CD4-positive, CD25-positive, alpha-beta regulatory T cell (primary cell): ENCODE results near the gene HDLBP. TPM values are rescaled to one million over a fixed set of nuclear protein-coding genes. Genes with fewer than 3 reads are reported as not detected.

Source experiments
- ATAC-seq, 2 donors: fragments of 150-1000 bp; cut with Tn5 transposase; one replicate each; pipeline ENCODE4 v1.10.0; 2021; ENCODE audit warnings: low read depth in 2 of 2, moderate number of reproducible peaks in 2 of 2, moderate library complexity in 1 of 2
- DNase-seq, 3 donors: peaks; one replicate each; pipeline versions ENCODE4 v3.0.0 to v3.0.0-alpha.2; 2012 to 2022; ENCODE audit warnings: mixed read lengths in 1 of 3
- H3K27ac ChIP-seq: one replicate; pipeline ENCODE4 v1.7.0; 2013; ENCODE audit warnings: mild to moderate bottlenecking, low read length; ENCODE audit not compliant: insufficient read depth, poor library complexity, severe bottlenecking
- H3K27me3 ChIP-seq: one replicate; pipeline ENCODE4 v1.7.0; 2013; ENCODE audit warnings: low read length; ENCODE audit not compliant: control insufficient read depth, insufficient read depth
- H3K36me3 ChIP-seq: one replicate; pipeline ENCODE4 v1.7.0; 2013; ENCODE audit warnings: mild to moderate bottlenecking, low read length, moderate library complexity; ENCODE audit not compliant: control insufficient read depth, insufficient read depth
- H3K4me1 ChIP-seq: 2 replicates; pipeline ENCODE4 v1.7.0; 2013; ENCODE audit warnings: mild to moderate bottlenecking, low read length; ENCODE audit not compliant: insufficient read depth, control insufficient read depth, poor library complexity, severe bottlenecking
- H3K4me3 ChIP-seq: one replicate; pipeline ENCODE4 v1.7.0; 2013; ENCODE audit warnings: low read depth, mild to moderate bottlenecking, low read length, moderate library complexity
- H3K9me3 ChIP-seq, 2 experiments: 1 replicate in 1 of 2; 2 replicates in 1 of 2; pipeline ENCODE4 v1.7.0; 2013; ENCODE audit warnings: low read length in 2 of 2, mild to moderate bottlenecking in 1 of 2, moderate library complexity in 1 of 2; ENCODE audit not compliant: control insufficient read depth in 2 of 2
- H3K27ac Mint-ChIP-seq, 3 donors: one replicate each; pipeline ENCODE4 v1.8.0; 2020 to 2022; ENCODE audit warnings: mild to moderate bottlenecking in 3 of 3, mixed read lengths in 3 of 3, moderate library complexity in 2 of 3
- H3K27me3 Mint-ChIP-seq: one replicate; pipeline ENCODE4 v1.8.0; 2022; ENCODE audit warnings: mild to moderate bottlenecking, mixed read lengths
- H3K36me3 Mint-ChIP-seq: one replicate; pipeline ENCODE4 v1.8.0; 2020; ENCODE audit warnings: mixed read lengths
- H3K4me1 Mint-ChIP-seq, 4 donors: one replicate each; pipeline ENCODE4 v1.8.0; 2020 to 2022; ENCODE audit warnings: mixed read lengths in 4 of 4, mild to moderate bottlenecking in 1 of 4
- H3K4me3 Mint-ChIP-seq, 4 donors: one replicate each; pipeline ENCODE4 v1.8.0; 2020 to 2022; ENCODE audit warnings: mild to moderate bottlenecking in 4 of 4, mixed read lengths in 4 of 4, moderate library complexity in 3 of 4
- H3K9me3 Mint-ChIP-seq, 7 donors: one replicate each; pipeline ENCODE4 v1.8.0; 2020 to 2022; ENCODE audit warnings: mixed read lengths in 7 of 7, mild to moderate bottlenecking in 3 of 7, moderate library complexity in 2 of 7
- polyA plus RNA-seq, 4 donors: library from polyadenylated mRNA; unstranded; fragments of 300-500 nt; fragmentation: Illumina TruSeq; gene quantifications; one replicate each; pipeline ENCODE4 v1.2.3, GENCODE V29; 2021
- total RNA-seq: library from RNA; stranded (reverse); gene quantifications from one replicate; pipeline ENCODE4 v1.2.3, GENCODE V29; 2022

HDLBP gene
- total and polyA plus RNA-seq, 5 donors from 2014 or later = 33.6 to 121 (median 41.7) TPM

DNA sequence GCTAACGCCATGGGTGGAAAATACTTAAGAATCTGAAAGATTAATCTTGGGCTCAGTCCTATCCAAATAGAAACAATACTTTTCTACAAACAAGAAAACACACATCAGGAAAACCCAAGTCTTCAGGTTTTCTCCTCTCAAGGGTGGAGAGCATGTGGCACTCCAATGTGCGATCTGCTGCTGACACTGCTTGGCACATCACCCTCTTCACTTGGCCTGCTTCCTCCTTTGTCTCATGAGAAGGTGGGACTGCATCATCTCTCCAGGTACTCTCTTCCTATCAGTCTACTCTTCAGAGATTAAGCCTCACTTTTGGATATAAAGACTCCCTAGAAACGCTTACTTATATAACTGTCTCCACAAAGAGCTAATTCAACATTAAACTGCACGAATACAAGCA, 26.4 kb downstream of the HDLBP start:
- H3K27me3 ChIP-seq = no peaks in the 10 kb centered on the region
- no peak overlapping the region for H3K4me3 ChIP-seq
- H3K27ac ChIP-seq = no peak overlapping the region
- Mint-ChIP-seq H3K4me1 (peaks cover 26 to 64% (median 52%) of the 10 kb centered on the region in 4 donors), H3K4me3 (no peak overlapping the region), H3K27ac (peak overlapping the region; percentile 3 to 81 (median 62)), H3K36me3 (peaks cover 15% of the 10 kb centered on the region), H3K9me3 (peaks cover 0 to 1% (median 0%) of the 10 kb centered on the region in 7 donors), H3K27me3 (no peaks in the 10 kb centered on the region)
- H3K36me3 ChIP-seq = peaks cover 2% of the 10 kb centered on the region
- DNase-seq (no peak), ATAC-seq (no peak)
- H3K4me1 ChIP-seq = peaks cover 7% of the 10 kb centered on the region
- no peaks in the 10 kb centered on the region for H3K9me3 ChIP-seq

DNA sequence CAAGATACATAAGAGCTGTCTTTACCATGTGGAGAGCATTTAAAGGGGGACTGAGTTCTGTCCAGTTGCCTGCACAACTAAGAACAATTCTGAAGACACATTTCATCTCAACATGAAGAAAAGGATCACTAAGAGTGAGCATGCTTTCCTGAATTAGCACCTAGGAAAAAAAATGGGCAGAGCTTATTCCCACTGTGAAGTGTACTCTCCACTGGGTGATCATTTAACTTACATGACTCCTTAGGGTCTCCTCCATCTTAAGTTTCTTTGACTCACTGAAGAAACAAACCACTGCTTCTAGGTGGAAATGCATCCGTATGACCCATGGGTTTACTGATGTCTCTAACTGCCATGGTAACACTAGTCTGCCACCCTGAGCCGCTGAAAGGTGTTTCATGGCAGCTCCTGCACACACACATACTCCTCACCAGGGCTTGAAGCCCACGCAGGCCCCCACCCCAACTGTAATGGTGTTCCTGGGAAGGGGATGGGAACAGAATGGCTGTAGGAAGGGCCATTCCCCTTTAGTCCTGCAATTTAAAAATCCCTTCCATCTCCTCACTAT, 27.1 kb downstream of the HDLBP start:
- H3K4me3 ChIP-seq = no peak overlapping the region
- peaks cover 0 to 1% (median 0%) of the 10 kb centered on the region in 7 donors for H3K9me3 Mint-ChIP-seq
- H3K27me3 Mint-ChIP-seq = no peaks in the 10 kb centered on the region
- H3K4me1 ChIP-seq = peaks cover 7% of the 10 kb centered on the region
- ATAC-seq (no peak), DNase-seq (no peak)
- no peaks in the 10 kb centered on the region for H3K9me3 ChIP-seq
- peaks cover 31 to 66% (median 50%) of the 10 kb centered on the region in 4 donors for H3K4me1 Mint-ChIP-seq
- H3K4me3 Mint-ChIP-seq = no peak overlapping the region
- peaks cover 2% of the 10 kb centered on the region for H3K36me3 ChIP-seq
- peaks cover 16% of the 10 kb centered on the region for H3K36me3 Mint-ChIP-seq
- H3K27me3 ChIP-seq = no peaks in the 10 kb centered on the region
- peak overlapping the region in 1 of 3 donors; percentile 81 for H3K27ac Mint-ChIP-seq
- no peak overlapping the region for H3K27ac ChIP-seq

DNA sequence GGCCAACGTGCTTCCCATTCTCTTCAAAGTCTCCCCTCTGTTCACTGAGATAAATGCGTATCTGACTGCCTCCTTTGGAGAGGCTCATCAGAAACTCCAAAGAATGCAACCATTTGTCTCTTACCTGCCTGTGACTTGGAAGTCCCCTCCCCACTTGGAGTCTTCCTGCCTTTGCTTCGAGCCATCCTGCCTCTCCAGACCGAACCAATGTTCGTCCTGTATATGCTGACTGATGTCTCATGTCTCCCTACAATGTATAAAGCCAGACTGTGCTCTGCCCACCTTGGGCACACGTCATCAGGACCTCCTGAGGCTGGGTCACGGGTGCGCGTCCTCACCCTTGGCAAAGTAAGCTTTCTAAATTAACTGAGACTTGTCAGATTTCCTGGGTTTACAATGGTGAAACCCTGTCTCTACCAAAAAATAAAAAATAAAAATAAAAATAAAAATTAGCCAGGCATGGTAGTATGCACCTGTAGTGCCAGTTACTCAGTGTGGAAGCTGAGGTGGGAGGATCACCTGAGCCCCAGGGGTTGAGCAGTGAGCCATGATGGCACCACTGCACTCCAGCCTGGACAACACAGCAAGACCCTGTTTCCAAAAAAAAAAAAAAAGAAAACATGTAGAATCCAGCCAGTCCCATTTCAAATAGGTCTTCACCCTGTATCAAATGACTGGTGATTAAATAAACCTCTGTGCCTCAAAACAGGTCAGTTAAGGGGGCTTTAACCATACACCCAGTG, 29.0 kb downstream of the HDLBP start:
- Mint-ChIP-seq H3K36me3 (peaks cover 16% of the 10 kb centered on the region), H3K9me3 (no peaks in the 10 kb centered on the region), H3K4me1 (peaks cover 28 to 60% (median 51%) of the 10 kb centered on the region in 4 donors), H3K27ac (no peak overlapping the region), H3K27me3 (no peaks in the 10 kb centered on the region), H3K4me3 (no peak overlapping the region)
- DNase-seq (no peak), ATAC-seq (no peak)
- H3K4me3 ChIP-seq = no peak overlapping the region
- peaks cover 2% of the 10 kb centered on the region for H3K36me3 ChIP-seq
- H3K27me3 ChIP-seq = no peaks in the 10 kb centered on the region
- no peak overlapping the region for H3K27ac ChIP-seq
- no peaks in the 10 kb centered on the region for H3K9me3 ChIP-seq
- H3K4me1 ChIP-seq = no peaks in the 10 kb centered on the region

DNA sequence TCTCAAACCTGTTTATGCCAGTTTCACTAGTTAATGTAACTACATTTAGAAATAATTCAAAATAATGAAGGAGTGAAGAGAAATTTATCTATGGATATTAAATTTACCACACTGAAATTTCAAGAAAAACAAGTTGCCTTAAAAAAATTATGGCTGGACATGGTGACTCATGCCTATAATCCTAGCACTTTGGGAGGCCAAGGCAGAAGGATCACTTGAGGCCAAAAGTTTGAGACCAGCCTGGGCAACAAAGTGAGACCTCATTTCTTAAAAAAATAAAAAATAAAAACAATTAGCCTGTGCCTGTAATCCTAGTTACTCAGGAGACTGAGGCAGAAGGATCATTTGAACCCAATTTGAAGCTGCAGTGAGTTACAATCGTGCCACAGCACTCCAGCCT, 29.9 kb downstream of the HDLBP start:
- Histone ChIP-seq H3K4me3 (no peak overlapping the region), H3K9me3 (no peaks in the 10 kb centered on the region), H3K27me3 (no peaks in the 10 kb centered on the region), H3K27ac (no peak overlapping the region), H3K36me3 (peaks cover 2% of the 10 kb centered on the region), H3K4me1 (no peaks in the 10 kb centered on the region)
- ATAC-seq = no peak
- Mint-ChIP-seq H3K36me3 (peaks cover 16% of the 10 kb centered on the region), H3K27me3 (no peaks in the 10 kb centered on the region), H3K9me3 (no peaks in the 10 kb centered on the region), H3K4me1 (peaks cover 19 to 55% (median 43%) of the 10 kb centered on the region in 4 donors), H3K4me3 (no peak overlapping the region), H3K27ac (no peak overlapping the region)
- DNase-seq = no peak

DNA sequence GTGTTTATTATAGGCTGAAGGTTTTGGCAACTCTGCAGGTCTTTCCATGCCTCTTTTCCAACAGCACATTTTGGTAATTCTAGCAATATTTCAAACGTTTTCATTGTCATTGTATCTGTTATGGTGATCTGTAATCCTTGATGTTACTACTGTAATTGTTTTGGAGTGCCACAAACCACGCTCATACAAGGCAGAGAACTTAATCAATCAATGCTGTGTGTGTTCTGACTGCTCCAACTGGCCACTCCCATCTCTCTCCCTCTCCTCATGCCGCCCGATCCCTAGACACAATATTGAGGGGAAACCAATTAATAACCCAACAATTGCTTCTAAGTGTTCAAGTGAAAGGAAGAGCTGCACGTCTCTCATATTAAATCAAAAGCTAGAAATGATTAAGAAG, 32.9 kb downstream of the HDLBP start:
- H3K27ac Mint-ChIP-seq = peak overlapping the region; percentile 13 to 39 (median 27)
- no peak for DNase-seq
- Histone ChIP-seq H3K4me1 (no peaks in the 10 kb centered on the region), H3K36me3 (no peaks in the 10 kb centered on the region), H3K27ac (no peak overlapping the region), H3K4me3 (no peak overlapping the region), H3K27me3 (no peaks in the 10 kb centered on the region), H3K9me3 (no peaks in the 10 kb centered on the region)
- H3K4me3 Mint-ChIP-seq = no peak overlapping the region
- no peaks in the 10 kb centered on the region for H3K9me3 Mint-ChIP-seq
- peaks cover 14 to 36% (median 29%) of the 10 kb centered on the region in 4 donors for H3K4me1 Mint-ChIP-seq
- H3K27me3 Mint-ChIP-seq = no peaks in the 10 kb centered on the region
- H3K36me3 Mint-ChIP-seq = peaks cover 15% of the 10 kb centered on the region
- no peak for ATAC-seq

DNA sequence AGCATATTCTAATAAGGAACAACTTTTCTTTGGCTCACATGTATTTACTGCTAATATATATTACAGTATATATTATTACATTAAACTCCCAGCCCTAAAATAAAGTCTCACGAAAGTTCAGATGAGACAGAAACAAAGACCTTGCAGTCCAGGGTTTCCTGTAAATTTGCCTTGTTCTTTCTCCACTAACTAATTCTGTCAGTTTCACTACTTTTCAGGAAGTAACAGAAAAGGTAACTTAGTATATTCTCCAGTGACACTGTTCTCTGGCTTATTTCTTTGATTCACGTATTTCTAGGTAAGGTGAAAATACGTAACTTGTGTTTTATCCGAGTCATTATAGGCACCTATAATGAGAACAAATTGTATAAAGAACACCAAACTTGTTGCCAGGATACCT, 35.2 kb downstream of the HDLBP start:
- H3K27ac Mint-ChIP-seq = no peak overlapping the region
- no peak overlapping the region for H3K27ac ChIP-seq
- peaks cover 0 to 11% (median 0%) of the 10 kb centered on the region in 7 donors for H3K9me3 Mint-ChIP-seq
- H3K4me1 Mint-ChIP-seq = peaks cover 23 to 36% (median 33%) of the 10 kb centered on the region in 4 donors
- no peaks in the 10 kb centered on the region for H3K27me3 Mint-ChIP-seq
- H3K4me3 Mint-ChIP-seq = no peak overlapping the region
- H3K36me3 ChIP-seq = no peaks in the 10 kb centered on the region
- ATAC-seq = no peak
- H3K9me3 ChIP-seq = no peaks in the 10 kb centered on the region
- no peak for DNase-seq
- no peaks in the 10 kb centered on the region for H3K27me3 ChIP-seq
- no peak overlapping the region for H3K4me3 ChIP-seq
- no peaks in the 10 kb centered on the region for H3K4me1 ChIP-seq
- peaks cover 19% of the 10 kb centered on the region for H3K36me3 Mint-ChIP-seq

DNA sequence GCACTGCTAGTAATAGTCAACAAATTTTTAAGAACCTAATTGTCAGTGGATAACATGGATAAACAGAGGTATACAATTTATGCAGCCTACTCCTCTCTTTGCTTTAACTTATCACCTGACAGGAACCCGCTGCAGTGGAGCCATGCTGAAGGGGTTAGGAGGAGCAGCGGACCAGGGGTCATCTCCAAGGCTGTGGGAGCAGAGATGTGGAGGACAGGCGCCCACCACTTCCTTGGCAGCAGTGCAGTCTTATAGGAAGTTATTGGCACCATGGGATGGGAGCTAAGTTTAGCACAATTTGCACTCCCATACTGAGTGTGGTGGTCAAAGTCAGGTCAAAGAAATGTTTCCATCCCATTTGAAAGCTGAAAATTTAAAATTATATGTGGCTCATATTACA, 35.6 kb downstream of the HDLBP start:
- H3K4me1 ChIP-seq = no peaks in the 10 kb centered on the region
- no peaks in the 10 kb centered on the region for H3K9me3 ChIP-seq
- H3K36me3 ChIP-seq = no peaks in the 10 kb centered on the region
- peaks cover 21% of the 10 kb centered on the region for H3K36me3 Mint-ChIP-seq
- H3K4me1 Mint-ChIP-seq = peaks cover 21 to 37% (median 33%) of the 10 kb centered on the region in 4 donors
- DNase-seq (no peak), ATAC-seq (no peak)
- no peak overlapping the region for H3K27ac Mint-ChIP-seq
- no peak overlapping the region for H3K27ac ChIP-seq
- H3K27me3 ChIP-seq = no peaks in the 10 kb centered on the region
- peaks cover 0 to 11% (median 0%) of the 10 kb centered on the region in 7 donors for H3K9me3 Mint-ChIP-seq
- no peaks in the 10 kb centered on the region for H3K27me3 Mint-ChIP-seq
- H3K4me3 ChIP-seq = no peak overlapping the region
- H3K4me3 Mint-ChIP-seq = no peak overlapping the region

DNA sequence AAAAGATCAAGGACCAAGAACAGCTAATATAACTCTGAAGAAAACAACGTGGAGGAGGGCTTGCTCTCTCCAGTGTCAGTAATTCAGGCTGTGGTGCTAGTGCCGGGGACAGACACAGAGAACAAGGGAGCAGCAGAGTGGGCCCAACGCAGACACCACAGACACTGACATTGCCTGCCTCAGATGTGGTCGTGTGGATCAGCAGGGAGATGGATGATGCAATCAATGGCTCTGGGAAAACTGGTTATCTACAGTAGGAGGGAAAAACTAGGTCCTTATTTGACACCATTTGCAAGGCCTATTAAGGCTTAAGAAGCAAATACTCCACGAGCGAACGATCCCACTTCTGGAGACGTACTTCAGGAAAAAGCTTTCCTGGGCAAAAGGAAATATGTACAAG, 36.1 kb downstream of the HDLBP start:
- no peak overlapping the region for H3K4me3 ChIP-seq
- peaks cover 19 to 39% (median 34%) of the 10 kb centered on the region in 4 donors for H3K4me1 Mint-ChIP-seq
- H3K27me3 Mint-ChIP-seq = no peaks in the 10 kb centered on the region
- H3K9me3 ChIP-seq = no peaks in the 10 kb centered on the region
- H3K4me3 Mint-ChIP-seq = no peak overlapping the region
- peaks cover 20% of the 10 kb centered on the region for H3K36me3 Mint-ChIP-seq
- no peaks in the 10 kb centered on the region for H3K36me3 ChIP-seq
- H3K27me3 ChIP-seq = no peaks in the 10 kb centered on the region
- no peak for ATAC-seq
- no peak overlapping the region for H3K27ac ChIP-seq
- no peak for DNase-seq
- no peak overlapping the region for H3K27ac Mint-ChIP-seq
- H3K4me1 ChIP-seq = no peaks in the 10 kb centered on the region
- peaks cover 0 to 11% (median 0%) of the 10 kb centered on the region in 7 donors for H3K9me3 Mint-ChIP-seq
